GM13977 (cell line): Measurements from ENCODE around the gene SMAD2.

Source experiments
- DNase-seq: peaks from one replicate; pipeline ENCODE4 v3.0.0; 2012; ENCODE audit warnings: low spot score
- in situ Hi-C: fragments of 300-500 bp; cut with MboI; formaldehyde crosslinking; loops from one replicate; pipeline ENCODE4 v1.12.0; 2022; ENCODE audit warnings: low sequenced_read_pairs, low pct_unique_long_range_greater_than_20kb, mixed read lengths, inconsistent platforms; ENCODE audit not compliant: unreplicated experiment
- TF ChIP-seq, protein P1 (sequence below): IDR thresholded peaks from 2 replicates; pipeline ENCODE4 v1.5.1; 2012; ENCODE audit warnings: mild to moderate bottlenecking, control low read depth; ENCODE audit not compliant: insufficient read depth; ENCODE audit errors: extremely low read depth, missing control alignments

Gene SMAD2

DNA sequence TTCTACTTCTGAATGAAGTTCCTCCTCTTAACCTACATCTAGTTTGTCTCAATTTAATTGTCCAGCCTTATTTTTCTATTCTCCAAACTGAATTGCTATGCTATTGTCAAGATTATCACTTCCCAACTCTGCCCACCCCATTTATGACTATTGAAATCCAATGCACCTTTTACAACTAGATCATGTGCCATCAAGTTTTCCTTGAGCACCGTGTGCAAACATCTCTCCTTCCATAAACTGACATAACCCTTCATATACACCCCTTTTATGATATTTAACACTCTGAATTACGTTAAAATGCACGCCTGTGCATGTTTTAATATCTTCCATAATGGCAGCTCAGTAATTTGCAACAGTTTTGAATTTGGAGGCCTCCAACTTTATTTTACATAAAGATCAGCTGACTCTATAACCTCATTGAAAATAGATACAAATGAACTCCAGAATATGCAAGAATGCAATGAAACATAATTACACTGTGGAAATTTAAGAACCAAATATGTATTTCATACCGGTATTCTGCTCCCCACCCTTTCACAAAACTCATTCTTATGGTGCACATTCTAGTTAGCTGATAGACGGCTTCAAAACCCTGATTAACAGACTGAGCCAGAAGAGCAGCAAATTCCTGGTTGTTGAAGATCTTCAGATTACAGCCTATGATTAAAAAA lies 85.5 kb downstream of the SMAD2 start:
- DNase-seq: no peak
- in situ Hi-C loops: no loop called here
- TF ChIP-seq, protein P1, sequence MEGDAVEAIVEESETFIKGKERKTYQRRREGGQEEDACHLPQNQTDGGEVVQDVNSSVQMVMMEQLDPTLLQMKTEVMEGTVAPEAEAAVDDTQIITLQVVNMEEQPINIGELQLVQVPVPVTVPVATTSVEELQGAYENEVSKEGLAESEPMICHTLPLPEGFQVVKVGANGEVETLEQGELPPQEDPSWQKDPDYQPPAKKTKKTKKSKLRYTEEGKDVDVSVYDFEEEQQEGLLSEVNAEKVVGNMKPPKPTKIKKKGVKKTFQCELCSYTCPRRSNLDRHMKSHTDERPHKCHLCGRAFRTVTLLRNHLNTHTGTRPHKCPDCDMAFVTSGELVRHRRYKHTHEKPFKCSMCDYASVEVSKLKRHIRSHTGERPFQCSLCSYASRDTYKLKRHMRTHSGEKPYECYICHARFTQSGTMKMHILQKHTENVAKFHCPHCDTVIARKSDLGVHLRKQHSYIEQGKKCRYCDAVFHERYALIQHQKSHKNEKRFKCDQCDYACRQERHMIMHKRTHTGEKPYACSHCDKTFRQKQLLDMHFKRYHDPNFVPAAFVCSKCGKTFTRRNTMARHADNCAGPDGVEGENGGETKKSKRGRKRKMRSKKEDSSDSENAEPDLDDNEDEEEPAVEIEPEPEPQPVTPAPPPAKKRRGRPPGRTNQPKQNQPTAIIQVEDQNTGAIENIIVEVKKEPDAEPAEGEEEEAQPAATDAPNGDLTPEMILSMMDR: no peak

DNA sequence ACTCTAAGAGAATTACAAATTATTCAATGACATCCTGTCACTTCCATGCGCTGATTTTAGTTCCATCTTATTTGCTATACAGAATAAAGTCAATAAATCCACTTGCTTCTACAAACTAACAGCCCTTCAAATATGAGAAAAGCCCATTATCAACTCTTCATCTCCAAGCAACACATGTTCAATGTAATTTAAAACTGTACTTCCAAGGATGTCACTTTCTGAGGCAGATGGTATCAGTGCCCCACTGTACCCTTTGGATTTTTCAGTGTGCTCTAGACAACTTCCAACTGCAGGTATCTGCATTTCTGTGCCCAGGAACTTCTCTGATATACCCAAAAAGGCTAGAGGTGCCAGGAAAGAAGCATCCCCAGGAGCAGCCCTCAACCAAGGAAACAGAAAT lies 87.6 kb downstream of the SMAD2 start:
- in situ Hi-C loops: no loop called here
- DNase-seq: no peak
- TF ChIP-seq, protein P1: no peak

DNA sequence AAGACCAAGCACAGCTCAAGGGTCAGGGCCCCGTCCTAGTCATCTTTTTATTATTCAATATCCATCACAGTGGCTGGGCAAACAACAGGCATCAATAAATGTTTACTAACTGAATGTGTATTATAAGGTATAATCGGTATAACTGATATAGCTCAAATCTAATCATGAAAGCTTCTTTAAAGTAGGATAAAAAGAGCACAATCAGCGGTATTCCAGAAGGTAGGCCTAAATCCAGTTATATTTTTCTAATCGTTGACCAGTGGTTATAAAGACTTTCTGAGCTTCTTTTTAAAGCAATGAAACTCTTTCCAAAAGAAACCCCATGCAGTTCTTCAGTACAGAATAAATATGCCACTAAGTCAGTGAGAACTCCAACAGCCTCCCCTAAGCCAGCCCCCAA lies 92.1 kb downstream of the SMAD2 start:
- in situ Hi-C loops: no loop called here
- no peak for DNase-seq

DNA sequence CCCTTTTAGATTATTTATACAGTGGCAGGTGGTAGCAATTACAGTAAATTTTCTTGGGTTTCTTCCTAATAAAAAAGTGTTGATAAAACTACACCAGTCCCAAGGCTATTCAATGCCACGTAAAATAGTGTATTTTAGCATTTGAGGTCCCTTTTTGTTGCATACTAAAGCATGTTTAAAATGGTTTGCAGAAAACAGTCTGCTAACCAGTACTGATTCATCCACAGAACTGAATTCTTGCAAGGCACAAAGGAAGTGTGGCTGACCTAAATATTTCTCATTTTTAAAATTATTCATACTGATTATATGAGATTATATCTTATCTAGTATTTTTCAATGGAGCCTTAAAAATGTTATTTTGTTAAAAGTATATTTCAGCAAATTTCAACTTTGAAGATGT lies 98.1 kb downstream of the SMAD2 start:
- TF ChIP-seq, protein P1: no peak
- DNase-seq: no peak
- in situ Hi-C loops: no loop called here

More for the DNA sequence above, 92.1 kb downstream of the SMAD2 start:
- TF ChIP-seq, protein P1: no peak

DNA sequence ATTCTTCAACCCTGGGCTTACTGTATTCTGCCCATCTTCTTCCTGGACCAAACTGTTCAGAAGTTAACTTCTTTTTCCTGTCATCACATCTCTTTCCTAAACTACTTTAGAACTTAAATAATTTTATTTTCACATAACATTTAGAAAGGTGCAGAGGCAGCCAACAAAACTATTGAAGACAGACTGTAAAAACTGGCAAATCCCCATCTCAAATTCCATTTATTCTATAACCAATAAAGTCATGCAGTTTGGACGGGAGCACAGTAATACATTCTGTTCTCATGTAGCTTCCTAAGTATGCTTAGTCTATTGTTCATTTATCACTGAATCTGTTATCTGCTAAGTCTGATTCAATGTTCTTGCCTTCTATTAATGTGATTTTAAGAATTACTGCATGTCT lies 99.1 kb downstream of the SMAD2 start:
- in situ Hi-C loops: no loop called here
- no peak for DNase-seq
- TF ChIP-seq, protein P1: no peak

GRCh38 chr18:47830772-47831171 lies 99.7 kb downstream of the SMAD2 start:
- no peak for DNase-seq
- TF ChIP-seq, protein P1: no peak
- in situ Hi-C loops: no loop called here
